Stimulated activated naive B cell treated with anti-CD40 and anti-IgM and Interleukin-4, amounts not matched to agents 10 μg/mL and 1 μg/mL and 100 μg/mL, for 72 hours (primary cell): ENCODE results near the gene CSNK1G3.

Experiments used
- ATAC-seq, 2 donors: fragments of 150-1000 bp; cut with Tn5 transposase; replicated peaks; 2 replicates each; pipeline ENCODE4 v1.10.0; 2021; ENCODE audit warnings: moderate library complexity in 1 of 2
- DNase-seq: peaks from one replicate; pipeline ENCODE4 v3.0.0; 2021
- H3K27ac Mint-ChIP-seq: one replicate; pipeline ENCODE4 v1.8.0; 2022; ENCODE audit warnings: mild to moderate bottlenecking, mixed read lengths
- H3K27me3 Mint-ChIP-seq, 2 donors: one replicate each; pipeline ENCODE4 v1.8.0; 2022; ENCODE audit warnings: mixed read lengths in 2 of 2
- H3K36me3 Mint-ChIP-seq, 2 donors: one replicate each; pipeline ENCODE4 v1.8.0; 2022; ENCODE audit warnings: mixed read lengths in 2 of 2, mild to moderate bottlenecking in 1 of 2
- H3K4me1 Mint-ChIP-seq, 2 donors: one replicate each; pipeline ENCODE4 v1.8.0; 2022; ENCODE audit warnings: mixed read lengths in 2 of 2, mild to moderate bottlenecking in 1 of 2
- H3K4me3 Mint-ChIP-seq, 2 donors: one replicate each; pipeline ENCODE4 v1.8.0; 2022; ENCODE audit warnings: mild to moderate bottlenecking in 2 of 2, mixed read lengths in 2 of 2, moderate library complexity in 1 of 2
- H3K9me3 Mint-ChIP-seq, 2 donors: one replicate each; pipeline ENCODE4 v1.8.0; 2022; ENCODE audit warnings: mixed read lengths in 2 of 2, mild to moderate bottlenecking in 1 of 2

Gene CSNK1G3

GRCh38 chr5:123665822-123666371 is 153.9 kb downstream of the CSNK1G3 start:
- H3K27ac Mint-ChIP-seq, result no peak overlapping the region
- H3K4me3 Mint-ChIP-seq, result no peak overlapping the region
- H3K27me3 Mint-ChIP-seq, result peaks cover 0 to 3% of the 10 kb centered on the region in 2 donors
- DNase-seq, result no peak
- H3K4me1 Mint-ChIP-seq, result no peaks in the 10 kb centered on the region
- peaks cover 2 to 4% of the 10 kb centered on the region in 2 donors for H3K36me3 Mint-ChIP-seq
- H3K9me3 Mint-ChIP-seq, result peaks cover 4 to 5% of the 10 kb centered on the region in 2 donors
- ATAC-seq, result no peak
